ENCODE measurements around the gene FAIM2.

The FAIM2 gene

DNA sequence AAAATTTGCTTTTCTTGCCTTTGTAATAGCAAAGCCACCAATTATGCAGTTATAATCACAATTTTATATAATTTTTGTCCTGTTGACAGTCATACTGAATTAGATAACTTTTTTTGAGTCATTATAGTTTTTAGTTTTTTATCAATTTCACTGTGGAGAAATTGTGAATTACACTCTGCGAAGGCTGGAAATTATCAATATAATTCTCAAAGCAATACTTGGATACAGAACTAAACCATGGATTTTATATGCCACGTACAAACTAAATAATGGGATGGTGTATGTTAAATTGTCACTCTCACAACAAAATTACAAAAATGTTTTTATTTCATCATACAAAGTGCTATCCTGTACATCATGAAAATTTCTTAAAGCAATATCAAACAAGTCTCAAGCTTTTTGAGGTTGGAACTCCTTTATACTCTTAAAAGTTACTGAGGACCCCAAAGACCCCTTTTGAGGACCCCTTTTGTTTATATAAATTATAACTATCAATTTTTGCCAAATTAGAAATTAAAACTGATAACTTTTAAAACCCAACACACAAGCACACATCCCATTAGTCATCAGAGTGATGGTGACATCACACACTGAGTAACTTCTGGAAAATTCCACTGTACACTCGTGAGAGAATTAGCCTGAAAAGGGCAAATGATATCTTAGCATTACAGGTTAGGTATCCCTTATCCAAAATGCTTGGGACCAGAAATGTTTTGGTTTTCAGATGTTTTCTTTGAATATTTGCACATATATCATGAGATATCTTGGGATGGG is 27.0 kb upstream of the FAIM2 start:
- TF ChIP-seq CTCF (IDR thresholded peaks at IDR 0.05; ENCODE audit: borderline replicate concordance, insufficient read depth, low read depth, low read length) = no peak
- H3K4me3 ChIP-seq (ENCODE audit: low read depth, low read length) = no peak overlapping the region

- TF ChIP-seq CTCF (IDR thresholded peaks at IDR 0.05; ENCODE audit: borderline replicate concordance, insufficient read depth, low read depth, low read length) = no peak
- H3K4me3 ChIP-seq (ENCODE audit: low read depth, low read length) = no peak overlapping the region
Observed at GRCh38 chr12:49929581-49929980, 25.9 kb upstream of the FAIM2 start.

DNA sequence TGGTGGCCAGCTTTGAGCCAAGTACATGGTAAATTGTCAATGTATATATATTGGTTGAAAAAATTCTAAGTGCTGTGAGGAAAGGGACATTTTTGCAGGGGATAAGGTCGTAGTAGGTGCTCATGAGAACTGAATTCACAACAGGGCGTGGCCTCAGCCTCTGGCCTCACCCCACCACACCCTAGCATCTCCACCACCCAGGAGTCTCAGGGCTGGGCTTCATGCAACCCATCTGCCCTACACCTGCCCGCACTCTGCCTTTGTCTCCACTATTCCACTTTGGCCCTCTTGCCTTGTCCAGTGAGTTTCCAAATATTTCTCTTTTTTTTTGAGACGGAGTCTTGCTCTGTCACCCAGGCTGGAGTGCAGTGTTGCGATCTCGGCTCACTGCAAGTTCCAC is 24.8 kb upstream of the FAIM2 start:
- no peak overlapping the region for H3K4me3 ChIP-seq (ENCODE audit: low read depth, low read length)
- TF ChIP-seq CTCF (IDR thresholded peaks at IDR 0.05; ENCODE audit: borderline replicate concordance, insufficient read depth, low read depth, low read length) = no peak

GRCh38 chr12:49925433-49926204 is 21.9 kb upstream of the FAIM2 start:
- no peak overlapping the region for H3K4me3 ChIP-seq (ENCODE audit: low read depth, low read length)
- no peak for TF ChIP-seq CTCF (IDR thresholded peaks at IDR 0.05; ENCODE audit: borderline replicate concordance, insufficient read depth, low read depth, low read length)

DNA sequence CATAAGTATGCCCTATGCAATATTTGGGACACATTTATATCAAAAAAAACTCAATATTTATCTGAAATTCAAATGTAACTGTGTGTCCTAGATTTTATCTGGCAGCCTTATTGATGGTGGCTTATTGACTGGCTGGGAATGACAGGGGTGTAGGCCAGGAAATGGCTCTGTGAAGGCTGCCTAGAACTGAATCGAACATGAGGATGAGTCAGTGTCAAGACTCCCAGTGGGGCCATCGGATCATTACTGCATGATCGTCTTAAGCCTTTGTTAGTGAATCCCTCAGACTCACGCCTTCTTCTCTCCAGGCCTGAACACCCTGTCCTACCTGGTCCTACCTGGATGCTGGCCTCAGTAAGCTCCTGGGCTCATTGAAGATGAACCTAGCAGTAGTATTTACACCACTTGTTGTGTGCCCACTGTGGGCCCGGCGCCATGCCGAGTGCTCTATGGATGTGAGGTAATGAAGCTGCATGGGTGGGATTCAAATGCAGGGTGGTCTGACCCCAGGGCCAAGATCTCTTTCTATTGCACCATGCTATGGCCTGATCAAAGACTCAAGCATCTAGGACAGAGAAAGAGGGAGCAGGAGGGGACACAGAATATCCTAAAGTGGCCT is 21.0 kb upstream of the FAIM2 start:
- no peak for TF ChIP-seq CTCF (IDR thresholded peaks at IDR 0.05; ENCODE audit: borderline replicate concordance, insufficient read depth, low read depth, low read length)
- no peak overlapping the region for H3K4me3 ChIP-seq (ENCODE audit: low read depth, low read length)

- TF ChIP-seq CTCF (IDR thresholded peaks at IDR 0.05; ENCODE audit: borderline replicate concordance, insufficient read depth, low read depth, low read length) = no peak
- H3K4me3 ChIP-seq (ENCODE audit: low read depth, low read length) = no peak overlapping the region
Observed at GRCh38 chr12:49923880-49924556, 20.3 kb upstream of the FAIM2 start.

Data from GM12875 (cell line).